ENCODE results near the gene STEEP1. TPM values are rescaled to one million over a fixed set of nuclear protein-coding genes. Genes with fewer than 3 reads are reported as not detected.

Gene STEEP1
- polyA plus RNA-seq, 1 donor from 2014 or later, result 63.0 TPM

DNA sequence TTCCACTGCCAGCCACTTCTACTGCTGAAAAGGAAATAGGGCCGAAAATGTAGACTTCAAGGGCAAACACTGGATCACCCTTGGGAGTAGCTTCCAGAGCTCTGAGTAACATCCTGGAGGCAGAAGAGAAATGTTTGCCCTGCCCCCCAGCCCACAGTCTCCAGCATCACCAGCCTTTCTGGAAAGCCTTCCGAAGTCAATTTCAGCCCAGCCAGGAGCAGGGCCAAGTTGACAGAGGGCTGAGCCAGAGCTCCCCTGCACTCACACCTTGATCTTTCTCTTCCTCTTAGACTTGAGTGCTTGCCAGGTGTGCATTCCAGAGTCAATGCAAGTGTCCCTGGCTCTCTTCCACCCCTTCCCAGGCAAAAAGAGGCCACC lies 61.7 kb downstream of the STEEP1 start:
- Histone ChIP-seq H3K27ac (ENCODE audit: low read length) (no peak overlapping the region), H3K36me3 (ENCODE audit: insufficient read depth, low read length) (no peaks in the 10 kb centered on the region), H3K4me2 (ENCODE audit: low read length) (no peak overlapping the region)

DNA sequence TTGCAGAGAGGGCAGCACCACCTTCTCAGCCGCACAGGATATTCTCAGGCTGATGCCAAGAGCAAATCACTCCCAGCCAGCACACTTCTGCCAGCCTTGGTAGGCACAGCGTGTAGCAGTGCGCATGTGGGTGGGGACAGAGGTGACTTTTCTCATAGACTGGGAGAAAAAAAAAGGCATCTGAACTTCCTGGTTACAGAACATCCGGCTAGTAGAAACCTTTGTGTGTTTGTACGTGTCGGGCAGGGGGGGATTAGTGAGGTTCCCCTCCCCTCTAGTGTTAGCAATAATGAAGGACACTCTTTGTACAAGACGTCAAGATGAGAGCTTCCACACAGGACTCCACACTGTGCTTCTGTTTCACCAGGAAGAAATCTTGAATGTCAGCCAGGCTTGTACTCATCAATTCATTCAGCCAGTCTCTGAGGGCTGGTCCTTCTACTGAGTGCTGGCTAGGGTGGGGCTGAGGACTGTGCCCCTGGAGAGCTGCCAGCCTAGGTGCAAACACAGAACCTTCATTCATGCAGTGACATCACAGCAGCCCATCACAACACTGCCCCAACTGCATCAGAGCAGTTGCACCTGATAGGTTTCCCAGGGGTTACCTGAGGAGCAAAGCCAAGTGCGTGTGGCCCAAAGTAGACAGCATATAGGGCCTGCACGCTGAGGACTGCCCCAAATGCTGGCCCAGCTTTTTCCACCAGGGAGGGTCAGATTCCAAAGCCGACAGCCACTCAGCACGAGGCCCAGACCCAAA lies 62.3 kb downstream of the STEEP1 start:
- Histone ChIP-seq H2AFZ (ENCODE audit: low read depth, low read length) (no peak overlapping the region), H3K4me2 (ENCODE audit: low read length) (no peak overlapping the region), H3K27me3 (ENCODE audit: insufficient read depth, low read depth, low read length) (no peaks in the 10 kb centered on the region)

More for the DNA sequence above, 61.7 kb downstream of the STEEP1 start:
- no peaks in the 10 kb centered on the region for H3K79me2 ChIP-seq (replicated peaks; ENCODE audit: insufficient read depth, low read length)
- H3K9me2 ChIP-seq (ENCODE audit: insufficient read depth, low read length), result no peaks in the 10 kb centered on the region
- no peaks in the 10 kb centered on the region for H3K27me3 ChIP-seq (ENCODE audit: insufficient read depth, low read depth, low read length)
- no peaks in the 10 kb centered on the region for H4K20me1 ChIP-seq (ENCODE audit: insufficient read depth)
- no peaks in the 10 kb centered on the region for H3K9me3 ChIP-seq (ENCODE audit: low read length)
- TF ChIP-seq TAF1 (IDR thresholded peaks at IDR 0.05; ENCODE audit: low read depth), result no peak
- no peak for TF ChIP-seq RAD21 (conservative IDR thresholded peaks at IDR 0.05)
- TF ChIP-seq EP300 (conservative IDR thresholded peaks at IDR 0.05; ENCODE audit: poor library complexity, severe bottlenecking), result no peak
- TF ChIP-seq, protein P1, sequence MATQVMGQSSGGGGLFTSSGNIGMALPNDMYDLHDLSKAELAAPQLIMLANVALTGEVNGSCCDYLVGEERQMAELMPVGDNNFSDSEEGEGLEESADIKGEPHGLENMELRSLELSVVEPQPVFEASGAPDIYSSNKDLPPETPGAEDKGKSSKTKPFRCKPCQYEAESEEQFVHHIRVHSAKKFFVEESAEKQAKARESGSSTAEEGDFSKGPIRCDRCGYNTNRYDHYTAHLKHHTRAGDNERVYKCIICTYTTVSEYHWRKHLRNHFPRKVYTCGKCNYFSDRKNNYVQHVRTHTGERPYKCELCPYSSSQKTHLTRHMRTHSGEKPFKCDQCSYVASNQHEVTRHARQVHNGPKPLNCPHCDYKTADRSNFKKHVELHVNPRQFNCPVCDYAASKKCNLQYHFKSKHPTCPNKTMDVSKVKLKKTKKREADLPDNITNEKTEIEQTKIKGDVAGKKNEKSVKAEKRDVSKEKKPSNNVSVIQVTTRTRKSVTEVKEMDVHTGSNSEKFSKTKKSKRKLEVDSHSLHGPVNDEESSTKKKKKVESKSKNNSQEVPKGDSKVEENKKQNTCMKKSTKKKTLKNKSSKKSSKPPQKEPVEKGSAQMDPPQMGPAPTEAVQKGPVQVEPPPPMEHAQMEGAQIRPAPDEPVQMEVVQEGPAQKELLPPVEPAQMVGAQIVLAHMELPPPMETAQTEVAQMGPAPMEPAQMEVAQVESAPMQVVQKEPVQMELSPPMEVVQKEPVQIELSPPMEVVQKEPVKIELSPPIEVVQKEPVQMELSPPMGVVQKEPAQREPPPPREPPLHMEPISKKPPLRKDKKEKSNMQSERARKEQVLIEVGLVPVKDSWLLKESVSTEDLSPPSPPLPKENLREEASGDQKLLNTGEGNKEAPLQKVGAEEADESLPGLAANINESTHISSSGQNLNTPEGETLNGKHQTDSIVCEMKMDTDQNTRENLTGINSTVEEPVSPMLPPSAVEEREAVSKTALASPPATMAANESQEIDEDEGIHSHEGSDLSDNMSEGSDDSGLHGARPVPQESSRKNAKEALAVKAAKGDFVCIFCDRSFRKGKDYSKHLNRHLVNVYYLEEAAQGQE (IDR thresholded peaks at IDR 0.05; ENCODE audit: borderline replicate concordance), result no peak
- TF ChIP-seq MXI1 (conservative IDR thresholded peaks at IDR 0.05; ENCODE audit: poor library complexity, severe bottlenecking), result no peak
- TF ChIP-seq EZH2 (IDR thresholded peaks at IDR 0.05; ENCODE audit: borderline replicate concordance, insufficient read depth, low read length, poor library complexity, severe bottlenecking), result no peak
- TF ChIP-seq SMC3 (conservative IDR thresholded peaks at IDR 0.05; ENCODE audit: poor library complexity), result no peak
- TF ChIP-seq POLR2AphosphoS5 (IDR thresholded peaks at IDR 0.05), result no peak
- TF ChIP-seq, protein P2, sequence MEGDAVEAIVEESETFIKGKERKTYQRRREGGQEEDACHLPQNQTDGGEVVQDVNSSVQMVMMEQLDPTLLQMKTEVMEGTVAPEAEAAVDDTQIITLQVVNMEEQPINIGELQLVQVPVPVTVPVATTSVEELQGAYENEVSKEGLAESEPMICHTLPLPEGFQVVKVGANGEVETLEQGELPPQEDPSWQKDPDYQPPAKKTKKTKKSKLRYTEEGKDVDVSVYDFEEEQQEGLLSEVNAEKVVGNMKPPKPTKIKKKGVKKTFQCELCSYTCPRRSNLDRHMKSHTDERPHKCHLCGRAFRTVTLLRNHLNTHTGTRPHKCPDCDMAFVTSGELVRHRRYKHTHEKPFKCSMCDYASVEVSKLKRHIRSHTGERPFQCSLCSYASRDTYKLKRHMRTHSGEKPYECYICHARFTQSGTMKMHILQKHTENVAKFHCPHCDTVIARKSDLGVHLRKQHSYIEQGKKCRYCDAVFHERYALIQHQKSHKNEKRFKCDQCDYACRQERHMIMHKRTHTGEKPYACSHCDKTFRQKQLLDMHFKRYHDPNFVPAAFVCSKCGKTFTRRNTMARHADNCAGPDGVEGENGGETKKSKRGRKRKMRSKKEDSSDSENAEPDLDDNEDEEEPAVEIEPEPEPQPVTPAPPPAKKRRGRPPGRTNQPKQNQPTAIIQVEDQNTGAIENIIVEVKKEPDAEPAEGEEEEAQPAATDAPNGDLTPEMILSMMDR (IDR thresholded peaks at IDR 0.05; ENCODE audit: poor library complexity, severe bottlenecking), result no peak
- no peak overlapping the region for H3K4me3 ChIP-seq (ENCODE audit: low read length)
- no peak overlapping the region for H3K9ac ChIP-seq (ENCODE audit: low read length)
- no peaks in the 10 kb centered on the region for H3F3A ChIP-seq (ENCODE audit: insufficient read depth, low read length, poor library complexity, severe bottlenecking)
- no peak overlapping the region for H2AFZ ChIP-seq (ENCODE audit: low read depth, low read length)

More for the DNA sequence above, 62.3 kb downstream of the STEEP1 start:
- TF ChIP-seq MXI1 (conservative IDR thresholded peaks at IDR 0.05; ENCODE audit: poor library complexity, severe bottlenecking) (no peak), EP300 (conservative IDR thresholded peaks at IDR 0.05; ENCODE audit: poor library complexity, severe bottlenecking) (no peak), RAD21 (conservative IDR thresholded peaks at IDR 0.05) (no peak), POLR2AphosphoS5 (IDR thresholded peaks at IDR 0.05) (no peak), TAF1 (IDR thresholded peaks at IDR 0.05; ENCODE audit: low read depth) (no peak)
- TF ChIP-seq, protein P1 (IDR thresholded peaks at IDR 0.05; ENCODE audit: borderline replicate concordance), result no peak
- Histone ChIP-seq H3K9me3 (ENCODE audit: low read length) (no peaks in the 10 kb centered on the region), H3K27ac (ENCODE audit: low read length) (no peak overlapping the region), H3K9ac (ENCODE audit: low read length) (no peak overlapping the region), H3K4me3 (ENCODE audit: low read length) (no peak overlapping the region), H4K20me1 (ENCODE audit: insufficient read depth) (no peaks in the 10 kb centered on the region), H3F3A (ENCODE audit: insufficient read depth, low read length, poor library complexity, severe bottlenecking) (no peaks in the 10 kb centered on the region), H3K79me2 (replicated peaks; ENCODE audit: insufficient read depth, low read length) (no peaks in the 10 kb centered on the region), H3K9me2 (ENCODE audit: insufficient read depth, low read length) (no peaks in the 10 kb centered on the region), H3K36me3 (ENCODE audit: insufficient read depth, low read length) (no peaks in the 10 kb centered on the region)
